Stomach (tissue), 9 donors: ENCODE measurements around the gene WNT2. TPM values are rescaled to one million over a fixed set of nuclear protein-coding genes. Genes with fewer than 3 reads are reported as not detected.
"Not testable (repeated sequence)": the region's sequence is repeated elsewhere in the genome, so short reads cannot be mapped to it uniquely, and the experiment has no call there.

Experiments used
- DNase-seq, 2 donors: peaks; one replicate each; pipeline versions ENCODE4 v3.0.0 to v3.0.0-alpha.2; 2013 to 2019
- H3K27ac ChIP-seq, 5 donors: fragments of 200-600 bp in 4 of 5; sonication (generic) in 4 of 5; one replicate each; pipeline ENCODE4 v1.5.1; 2013 to 2019; ENCODE audit warnings: mild to moderate bottlenecking in 1 of 5, moderate library complexity in 1 of 5
- H3K27me3 ChIP-seq, 3 donors: fragments of 200-600 bp; sonication (generic); one replicate each; pipeline ENCODE4 v1.5.1; 2017 to 2019; ENCODE audit warnings: mixed run types in 1 of 3
- H3K36me3 ChIP-seq, 4 donors: fragments of 200-600 bp; sonication (generic); 1 replicate in 3 of 4; 2 replicates in 1 of 4; pipeline ENCODE4 v1.5.1; 2016 to 2019
- H3K4me1 ChIP-seq, 4 donors: fragments of 200-600 bp; sonication (generic); one replicate each; pipeline ENCODE4 v1.5.1; 2016 to 2019
- H3K4me3 ChIP-seq, 4 donors: fragments of 200-600 bp; sonication (generic) in 3 of 4; one replicate each; pipeline ENCODE4 v1.5.1; 2016 to 2019; ENCODE audit warnings: mild to moderate bottlenecking in 1 of 4
- H3K9me3 ChIP-seq, 4 donors: fragments of 200-600 bp; sonication (generic); one replicate each; pipeline ENCODE4 v1.5.1; 2016 to 2019
- CTCF ChIP-seq, 7 experiments: fragments of 450-650 bp in 4 of 7; fragments of 200-600 bp in 3 of 7; sonication (generic) in 3 of 7; IDR thresholded peaks; one replicate each; pipeline ENCODE4 v1.5.1; 2016 to 2019; ENCODE audit warnings: antibody characterized with exemption in 7 of 7, control low read depth in 2 of 7, mild to moderate bottlenecking in 1 of 7
- EP300 ChIP-seq: sonication (generic); formaldehyde crosslinking; IDR thresholded peaks from one replicate; pipeline ENCODE4 v1.6.1; 2017; ENCODE audit warnings: antibody characterized with exemption
- POLR2A ChIP-seq, 4 donors: fragments of 450-650 bp; IDR thresholded peaks; one replicate each; pipeline ENCODE4 v1.6.1; 2016; ENCODE audit warnings: antibody characterized with exemption in 4 of 4, control low read depth in 2 of 4, mild to moderate bottlenecking in 1 of 4, moderate library complexity in 1 of 4
- POLR2AphosphoS5 ChIP-seq, 3 donors: sonication (generic); formaldehyde crosslinking; IDR thresholded peaks; one replicate each; pipeline ENCODE4 v1.6.1; 2016; ENCODE audit warnings: antibody characterized with exemption in 3 of 3
- WGBS, 5 donors: extraction: QIAGEN DNeasy Blood & Tissue Kit in 3 of 5; methylation state at CpG; one replicate each; pipeline versions ENCODE4 v1.1.5 to v1.1.7; 2013 to 2018; 5-methylcytosine and 5-hydroxymethylcytosine counted together
- intact Hi-C: fragments of 100-400 bp; cut with DNase I; formaldehyde crosslinking; loops from one replicate; pipeline ENCODE4 v1.15.1; 2023; ENCODE audit warnings: low total_unique reads
- polyA plus RNA-seq, 3 donors: library from polyadenylated mRNA; stranded (reverse); fragments of 200-250 nt; gene quantifications; one replicate each; pipeline ENCODE4 v1.2.3, GENCODE V29; 2013
- total RNA-seq, 5 donors: library from RNA; depleted of rRNA; stranded (reverse); fragments of >200 nt; gene quantifications; one replicate each; pipeline versions ENCODE4 v1.1.0 to v1.2.3, GENCODE V29; 2014 to 2016
- donor health status: healthy with polysubstance abuse.
- donor health status: Bipolar disorder and iron deficiency.
- donor health status: healthy.

Gene WNT2
- total and polyA plus RNA-seq, 8 donors = 0.61 to 1.7 TPM; not detected in 6

GRCh38 chr7:117247809-117248208 is 75.0 kb downstream of the WNT2 start:
- Histone ChIP-seq H3K9me3 (peaks cover 0 to 9% (median 6%) of the 10 kb centered on the region in 4 donors), H3K27ac (no peak overlapping the region), H3K4me1 (no peaks in the 10 kb centered on the region), H3K36me3 (no peaks in the 10 kb centered on the region), H3K27me3 (no peaks in the 10 kb centered on the region), H3K4me3 (no peak overlapping the region)
- 58 to 78% (median 70%) methylated on average over 4 of the region's 4 CpGs for WGBS, 5 donors
- no peak for DNase-seq
- intact Hi-C loops = no loop called here
- no peak for TF ChIP-seq POLR2AphosphoS5 (IDR thresholded peaks at IDR 0.05)
- TF ChIP-seq EP300 = no peak
- TF ChIP-seq POLR2A (IDR thresholded peaks at IDR 0.05) = no peak
- TF ChIP-seq CTCF (IDR thresholded peaks at IDR 0.05) = no peak

- H3K4me1 ChIP-seq, intact Hi-C loops, H3K27me3 ChIP-seq, H3K36me3 ChIP-seq, DNase-seq, H3K9me3 ChIP-seq, H3K27ac ChIP-seq, H3K4me3 ChIP-seq: not testable (repeated sequence)
- 82 to 93% (median 87%) methylated on average over 2 of the region's 2 CpGs for WGBS, 5 donors
These were observed 77.2 kb downstream of the WNT2 start for GRCh38 chr7:117245703-117246102.

- no peak overlapping the region for H3K4me3 ChIP-seq
- DNase-seq = no peak
- no peaks in the 10 kb centered on the region for H3K4me1 ChIP-seq
- H3K27me3 ChIP-seq = peaks cover 0 to 5% (median 0%) of the 10 kb centered on the region in 3 donors
- WGBS, 5 donors = 36 to 61% (median 50%) methylated on average over 3 of the region's 3 CpGs
- H3K27ac ChIP-seq = no peak overlapping the region
- H3K36me3 ChIP-seq = no peaks in the 10 kb centered on the region
- H3K9me3 ChIP-seq = peaks cover 0 to 9% (median 6%) of the 10 kb centered on the region in 4 donors
- no peak for TF ChIP-seq POLR2A (IDR thresholded peaks at IDR 0.05)
- TF ChIP-seq EP300 = no peak
- no peak for TF ChIP-seq CTCF (IDR thresholded peaks at IDR 0.05)
- TF ChIP-seq POLR2AphosphoS5 (IDR thresholded peaks at IDR 0.05) = no peak
- intact Hi-C loops = no loop called here
These were observed 79.5 kb downstream of the WNT2 start for GRCh38 chr7:117243390-117243789.

GRCh38 chr7:117241088-117241487 is 81.8 kb downstream of the WNT2 start:
- DNase-seq = no peak
- 85 to 90% (median 88%) methylated on average over 4 of the region's 4 CpGs for WGBS, 5 donors
- H3K4me3 ChIP-seq = no peak overlapping the region
- H3K27me3 ChIP-seq = peaks cover 0 to 5% (median 0%) of the 10 kb centered on the region in 3 donors
- H3K9me3 ChIP-seq = peaks cover 0 to 9% (median 5%) of the 10 kb centered on the region in 4 donors
- no peak for TF ChIP-seq POLR2AphosphoS5 (IDR thresholded peaks at IDR 0.05)
- H3K4me1 ChIP-seq = no peaks in the 10 kb centered on the region
- no peaks in the 10 kb centered on the region for H3K36me3 ChIP-seq
- intact Hi-C loops = no loop called here
- H3K27ac ChIP-seq = no peak overlapping the region

- Histone ChIP-seq H3K27me3 (peaks cover 0 to 5% (median 0%) of the 10 kb centered on the region in 3 donors), H3K27ac (no peak overlapping the region), H3K4me1 (no peaks in the 10 kb centered on the region), H3K9me3 (peaks cover 0 to 11% (median 0%) of the 10 kb centered on the region in 4 donors), H3K4me3 (no peak overlapping the region), H3K36me3 (no peaks in the 10 kb centered on the region)
- DNase-seq = no peak
- TF ChIP-seq POLR2A (IDR thresholded peaks at IDR 0.05) = no peak
- TF ChIP-seq EP300 = no peak
- no peak for TF ChIP-seq CTCF (IDR thresholded peaks at IDR 0.05)
- no peak for TF ChIP-seq POLR2AphosphoS5 (IDR thresholded peaks at IDR 0.05)
- intact Hi-C loops = no loop called here
- WGBS, 5 donors = 81 to 84% (median 83%) methylated on average over 7 of the region's 7 CpGs
These were observed 83.9 kb downstream of the WNT2 start for GRCh38 chr7:117238937-117239336.
